Putamen (tissue), 1 donor: ENCODE measurements around the gene NFKB1.
"Not testable (repeated sequence)": the region's sequence is repeated elsewhere in the genome, so short reads cannot be mapped to it uniquely, and the experiment has no call there.

Experiments used
- DNase-seq: peaks from one replicate; pipeline ENCODE4 v3.0.0-alpha.2; 2016; ENCODE audit warnings: low spot score

Gene NFKB1

GRCh38 chr4:102567427-102567826 lies 66.3 kb downstream of the NFKB1 start:
- DNase-seq = no peak

DNA sequence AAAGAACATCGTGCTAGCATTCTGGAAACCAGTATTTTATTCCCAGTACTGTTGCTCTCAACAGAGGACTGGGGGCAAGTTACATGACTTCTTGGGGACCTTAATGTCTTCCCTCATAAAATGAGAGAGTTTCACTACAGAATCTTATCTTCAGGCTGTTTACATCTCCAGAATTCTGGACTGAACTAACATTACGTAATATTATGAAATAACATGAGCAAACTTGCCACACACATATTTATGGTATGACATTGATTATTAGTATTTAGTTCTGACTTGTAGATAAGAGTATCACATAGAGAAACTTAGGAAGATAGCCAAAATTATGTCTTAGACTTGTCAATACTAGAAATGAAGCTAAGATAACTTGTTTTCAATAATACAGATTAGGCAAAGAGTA lies 68.0 kb downstream of the NFKB1 start:
- DNase-seq = no peak

DNA sequence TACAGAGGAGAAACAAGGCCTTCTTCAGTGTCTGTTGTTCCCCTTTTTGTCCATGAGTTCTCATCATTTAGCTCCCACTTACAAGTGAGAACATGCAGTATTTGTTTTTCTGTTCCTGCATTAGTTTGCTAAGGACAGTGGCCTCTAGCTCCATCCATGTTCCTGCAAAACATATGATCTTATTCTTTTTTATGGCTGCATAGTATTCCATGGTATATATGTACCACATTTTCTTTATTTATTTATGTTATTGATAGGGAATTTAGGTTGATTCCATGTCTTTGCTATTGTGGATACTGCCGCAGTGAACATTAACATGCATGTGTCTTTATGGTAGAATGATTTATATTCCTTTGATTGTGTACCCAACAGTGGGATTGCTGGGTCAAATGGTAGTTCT lies 69.1 kb downstream of the NFKB1 start:
- not testable (repeated sequence) for DNase-seq

DNA sequence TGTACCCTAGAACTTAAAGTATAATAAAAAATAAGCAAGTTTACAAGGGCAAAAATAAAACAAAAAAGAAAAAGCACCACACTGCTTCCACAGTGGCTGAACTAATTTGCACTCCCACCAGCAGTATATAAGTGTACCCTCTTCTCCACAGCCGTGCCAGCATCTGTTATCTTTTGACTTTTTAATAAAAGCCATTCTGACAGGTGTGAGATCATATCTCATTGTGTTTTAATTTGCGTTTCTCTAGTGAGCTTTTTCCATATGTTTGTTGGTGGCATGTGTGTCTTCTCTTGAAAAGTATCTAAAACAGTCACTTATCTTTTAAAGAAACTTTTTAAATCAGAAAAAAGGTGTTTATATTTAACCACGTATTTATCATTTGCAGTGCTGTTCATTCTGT lies 71.3 kb downstream of the NFKB1 start:
- no peak for DNase-seq

DNA sequence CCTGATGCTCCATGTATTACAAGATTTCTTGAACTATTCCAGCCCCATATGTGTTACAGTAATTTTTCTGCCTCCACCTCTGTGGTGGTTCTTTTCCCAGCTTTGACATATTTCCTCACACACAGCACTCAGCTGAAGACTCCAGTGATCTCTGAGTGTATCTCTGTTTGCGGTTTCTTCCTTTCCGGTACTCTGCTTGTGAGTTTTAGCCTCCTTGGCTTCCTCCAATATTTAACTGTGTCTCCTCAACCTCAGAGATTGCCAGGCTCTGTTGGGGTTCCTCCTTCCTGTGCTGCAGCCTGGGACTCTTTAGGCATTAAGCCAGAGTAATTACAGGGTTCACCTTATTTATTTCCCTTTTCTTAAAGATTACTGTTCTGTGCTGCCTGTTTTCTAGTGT lies 73.2 kb downstream of the NFKB1 start:
- no peak for DNase-seq

DNA sequence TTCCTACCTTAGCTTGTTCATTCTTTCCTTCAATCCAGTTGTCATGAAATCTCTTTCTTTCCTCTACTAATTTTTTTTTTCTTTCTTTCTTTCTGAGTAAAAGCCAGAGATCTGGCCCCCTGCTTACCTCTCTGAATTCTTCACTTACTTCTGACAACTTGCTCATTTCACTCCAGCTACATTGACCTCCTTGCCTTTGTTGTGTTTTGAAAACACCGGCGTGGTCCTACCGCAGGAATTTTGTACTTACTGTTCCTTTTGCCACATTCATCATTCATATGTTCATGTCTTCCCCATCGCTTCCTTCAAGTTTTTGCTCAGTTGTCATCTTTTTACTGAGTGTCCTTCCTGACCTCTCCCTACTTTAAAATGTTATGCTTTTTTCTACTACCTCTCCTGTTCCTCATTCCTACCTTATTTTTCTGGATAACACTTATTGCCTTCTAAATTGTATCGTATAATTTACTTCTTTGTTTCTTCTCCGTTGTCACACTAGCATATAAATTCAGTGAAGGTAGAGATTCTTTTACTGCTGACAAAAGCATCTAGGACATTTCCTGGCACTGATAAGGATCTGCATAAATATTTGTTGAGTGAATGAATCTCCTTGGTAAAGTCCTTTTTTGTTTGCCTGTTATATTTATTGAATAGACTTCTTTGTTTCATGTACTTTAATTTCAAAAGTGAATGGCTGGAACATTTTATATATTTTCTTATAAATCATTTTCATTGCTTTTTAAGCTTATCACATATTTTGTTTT lies 74.4 kb downstream of the NFKB1 start:
- DNase-seq = no peak

DNA sequence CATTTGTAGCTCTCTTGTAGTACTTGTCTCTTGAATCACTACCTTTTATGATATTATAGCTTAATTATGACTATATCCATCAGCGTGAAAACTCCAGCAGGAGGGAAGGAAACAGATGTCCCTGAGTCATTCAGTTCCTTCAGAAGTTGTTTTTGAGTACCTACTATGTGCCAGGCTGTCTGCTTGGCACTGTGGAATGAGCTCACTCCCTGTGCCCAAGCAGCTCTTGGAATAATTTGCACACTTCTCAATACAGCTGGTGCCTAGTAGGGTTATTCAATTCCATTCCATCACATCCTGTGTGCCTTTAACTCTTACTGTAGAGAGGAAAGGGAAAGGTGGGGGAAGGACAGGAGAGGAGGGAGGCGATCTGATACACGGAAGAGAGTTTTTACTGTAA lies 77.1 kb downstream of the NFKB1 start:
- DNase-seq = no peak

DNA sequence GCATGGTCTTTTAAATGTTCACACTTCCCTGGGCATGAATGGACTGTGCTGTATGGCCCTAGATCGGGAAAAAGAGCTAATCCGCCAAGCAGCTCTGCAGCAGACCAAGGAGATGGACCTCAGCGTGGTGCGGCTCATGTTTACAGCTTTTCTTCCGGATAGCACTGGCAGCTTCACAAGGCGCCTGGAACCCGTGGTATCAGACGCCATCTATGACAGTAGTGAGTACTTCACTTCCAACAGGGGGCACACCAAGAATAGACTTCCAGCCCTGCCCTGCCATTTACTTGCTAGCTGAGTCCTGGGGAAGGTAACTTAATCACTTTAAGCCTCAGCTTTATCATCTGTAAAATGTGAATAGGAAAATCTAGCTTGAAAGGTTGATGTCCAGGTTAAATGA lies 77.7 kb downstream of the NFKB1 start:
- DNase-seq = peak; percentile 31

DNA sequence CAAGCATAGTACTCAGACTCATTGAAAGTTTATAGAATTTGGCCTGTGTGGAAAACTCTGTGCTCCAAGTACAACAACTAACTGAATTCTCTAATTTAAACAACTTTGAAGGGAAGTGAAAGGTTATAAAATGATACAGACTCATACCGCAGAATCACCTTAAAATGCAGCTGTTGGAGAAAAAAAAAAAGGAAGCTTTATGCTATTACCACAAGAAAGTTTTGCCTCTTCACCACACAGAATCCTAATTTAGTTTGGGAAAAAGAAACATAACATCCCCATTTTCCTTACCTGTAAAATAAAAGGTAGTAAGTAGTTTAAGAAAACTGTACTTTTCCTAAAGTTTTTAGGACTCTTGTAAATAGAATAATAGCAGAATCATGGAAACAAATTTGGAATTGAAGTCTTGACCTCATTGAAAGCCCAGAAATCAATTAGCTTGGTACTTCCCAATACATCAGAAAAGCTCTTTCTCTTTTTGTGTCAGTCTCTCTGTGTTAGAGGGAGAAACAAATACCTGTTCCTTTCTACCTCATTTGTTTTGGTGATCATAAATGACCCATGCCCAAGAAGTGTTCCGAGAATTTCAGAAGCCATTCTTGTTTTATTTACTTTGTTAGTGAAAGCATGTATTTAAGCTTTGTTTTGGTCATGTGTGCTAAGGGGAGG lies 78.8 kb downstream of the NFKB1 start:
- no peak for DNase-seq

DNA sequence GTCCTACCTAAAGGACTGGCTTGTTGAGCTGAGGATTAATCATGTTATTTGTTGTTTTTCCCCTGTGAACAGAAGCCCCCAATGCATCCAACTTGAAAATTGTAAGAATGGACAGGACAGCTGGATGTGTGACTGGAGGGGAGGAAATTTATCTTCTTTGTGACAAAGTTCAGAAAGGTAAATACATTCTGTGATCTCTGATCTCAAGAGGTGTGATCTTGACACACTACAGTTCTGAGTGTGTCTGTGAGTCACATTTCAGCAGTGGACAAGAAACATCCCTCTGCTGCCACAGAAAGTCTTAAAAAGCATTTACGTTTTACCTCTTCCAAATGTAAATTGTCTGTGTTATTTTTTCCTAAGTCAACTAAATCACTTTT lies 79.3 kb downstream of the NFKB1 start:
- DNase-seq = no peak

GRCh38 chr4:102584091-102584490 lies 82.9 kb downstream of the NFKB1 start:
- DNase-seq = no peak

GRCh38 chr4:102585329-102585728 lies 84.2 kb downstream of the NFKB1 start:
- DNase-seq = no peak

GRCh38 chr4:102586002-102586643 lies 85.0 kb downstream of the NFKB1 start:
- no peak for DNase-seq

- no peak for DNase-seq
These were observed 85.5 kb downstream of the NFKB1 start for GRCh38 chr4:102586644-102587021.

DNA sequence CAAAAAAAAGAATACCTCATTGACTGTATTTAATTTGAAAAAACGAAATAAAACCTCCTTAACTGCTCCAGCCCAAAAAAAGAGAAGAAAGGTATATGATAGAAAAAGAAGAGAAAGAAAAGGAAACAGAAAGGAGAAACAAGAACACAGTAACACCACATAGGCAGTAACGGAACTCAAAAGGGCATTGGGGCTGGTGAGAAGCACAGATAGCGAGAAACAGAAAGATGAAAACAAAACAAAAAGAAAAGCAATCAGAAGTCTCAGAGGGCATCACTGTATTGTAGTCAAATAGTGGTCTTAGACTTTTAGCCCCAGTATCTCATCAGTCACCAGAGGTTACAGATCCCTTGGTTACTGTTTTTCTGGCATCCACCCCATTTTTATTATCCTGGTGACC lies 88.6 kb downstream of the NFKB1 start:
- DNase-seq = no peak

- DNase-seq = no peak
These were observed 91.1 kb downstream of the NFKB1 start for GRCh38 chr4:102592256-102592655.

GRCh38 chr4:102593147-102593546 lies 92.0 kb downstream of the NFKB1 start:
- DNase-seq = no peak

GRCh38 chr4:102594000-102594399 lies 92.8 kb downstream of the NFKB1 start:
- DNase-seq = no peak

GRCh38 chr4:102596532-102596931 lies 95.4 kb downstream of the NFKB1 start:
- no peak for DNase-seq

DNA sequence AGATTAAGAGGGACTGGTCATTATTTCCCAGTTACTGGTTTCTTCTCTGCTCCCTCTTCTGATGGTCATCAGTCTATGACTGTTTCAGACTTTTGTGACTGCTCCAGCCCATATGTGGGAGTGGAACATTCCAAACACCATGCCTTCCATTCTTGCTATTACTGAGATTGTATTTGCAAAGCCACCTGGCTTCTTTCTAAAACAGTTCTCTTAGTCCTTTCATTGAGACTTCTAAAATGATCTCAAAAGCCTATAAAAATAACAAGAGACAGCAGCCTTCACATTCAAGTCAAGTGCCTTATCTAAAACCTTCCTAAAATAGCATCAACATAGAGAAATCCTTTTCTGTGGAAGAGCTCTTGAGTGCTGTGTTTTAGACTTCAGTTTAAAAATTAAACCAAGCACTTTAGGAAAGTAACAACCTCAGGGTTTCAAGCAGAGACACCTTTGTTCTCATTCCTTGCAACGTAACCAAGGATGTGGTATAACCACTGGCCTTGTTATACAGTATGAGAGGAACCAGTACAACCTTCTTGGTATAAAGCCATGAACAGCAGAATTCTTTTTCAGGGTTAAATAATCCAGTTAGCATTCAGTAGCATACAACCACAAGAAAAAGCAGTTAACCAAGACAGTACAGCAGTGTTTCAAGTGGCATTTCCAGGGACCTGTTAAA lies 97.1 kb downstream of the NFKB1 start:
- no peak for DNase-seq

- DNase-seq = no peak
These were observed 97.7 kb downstream of the NFKB1 start for GRCh38 chr4:102598762-102599374.

GRCh38 chr4:102599455-102599854 lies 98.3 kb downstream of the NFKB1 start:
- no peak for DNase-seq
